ENCODE results near the gene ABCA7.

ABCA7 gene

DNA sequence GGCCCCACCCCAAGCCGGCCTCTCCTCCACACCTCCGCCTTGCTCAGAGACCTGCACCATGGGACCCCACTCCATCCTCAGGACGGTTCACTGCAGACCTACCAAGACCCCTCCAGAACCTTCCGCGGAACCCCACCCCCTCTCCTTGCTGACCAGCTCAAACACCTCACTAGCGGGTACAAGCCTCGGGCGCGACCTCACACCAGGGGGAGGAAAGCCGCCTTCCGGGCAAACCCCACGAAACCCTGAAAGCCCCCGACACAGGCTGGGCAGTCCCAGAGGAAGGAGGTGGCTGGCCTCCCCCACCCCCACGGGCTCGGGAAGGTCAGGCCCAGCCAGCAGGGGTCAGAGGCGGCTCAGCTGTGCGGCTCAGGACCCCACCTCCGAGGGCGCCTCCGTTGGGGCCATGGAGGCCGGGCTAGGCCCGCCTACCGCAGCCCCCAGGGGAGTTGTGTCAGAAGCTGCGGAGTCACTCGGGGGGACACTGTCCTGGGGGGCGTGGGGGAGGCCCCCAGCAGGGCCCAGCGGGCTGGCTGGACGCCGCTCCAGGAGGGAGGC is 29.8 kb upstream of the ABCA7 start:
- Histone ChIP-seq H3K27me3 (no peaks in the 10 kb centered on the region), H3K36me3 (peaks cover 41 to 75% (median 67%) of the 10 kb centered on the region in 3 donors), H3K9me3 (no peaks in the 10 kb centered on the region), H3K4me1 (peaks cover 0 to 2% (median 0%) of the 10 kb centered on the region in 4 donors), H3K27ac (no peak overlapping the region), H3K4me3 (no peak overlapping the region)
- TF ChIP-seq, protein P1, sequence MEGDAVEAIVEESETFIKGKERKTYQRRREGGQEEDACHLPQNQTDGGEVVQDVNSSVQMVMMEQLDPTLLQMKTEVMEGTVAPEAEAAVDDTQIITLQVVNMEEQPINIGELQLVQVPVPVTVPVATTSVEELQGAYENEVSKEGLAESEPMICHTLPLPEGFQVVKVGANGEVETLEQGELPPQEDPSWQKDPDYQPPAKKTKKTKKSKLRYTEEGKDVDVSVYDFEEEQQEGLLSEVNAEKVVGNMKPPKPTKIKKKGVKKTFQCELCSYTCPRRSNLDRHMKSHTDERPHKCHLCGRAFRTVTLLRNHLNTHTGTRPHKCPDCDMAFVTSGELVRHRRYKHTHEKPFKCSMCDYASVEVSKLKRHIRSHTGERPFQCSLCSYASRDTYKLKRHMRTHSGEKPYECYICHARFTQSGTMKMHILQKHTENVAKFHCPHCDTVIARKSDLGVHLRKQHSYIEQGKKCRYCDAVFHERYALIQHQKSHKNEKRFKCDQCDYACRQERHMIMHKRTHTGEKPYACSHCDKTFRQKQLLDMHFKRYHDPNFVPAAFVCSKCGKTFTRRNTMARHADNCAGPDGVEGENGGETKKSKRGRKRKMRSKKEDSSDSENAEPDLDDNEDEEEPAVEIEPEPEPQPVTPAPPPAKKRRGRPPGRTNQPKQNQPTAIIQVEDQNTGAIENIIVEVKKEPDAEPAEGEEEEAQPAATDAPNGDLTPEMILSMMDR (IDR thresholded peaks at IDR 0.05) = no peak
- DNase-seq = no peak
- intact Hi-C loops (cut with DNase I; ENCODE audit: low total_unique reads) = loop anchor here (10.0 kb wide), 1 partner anchor 165 kb away; the partner anchor contains the start of gene SBNO2

DNA sequence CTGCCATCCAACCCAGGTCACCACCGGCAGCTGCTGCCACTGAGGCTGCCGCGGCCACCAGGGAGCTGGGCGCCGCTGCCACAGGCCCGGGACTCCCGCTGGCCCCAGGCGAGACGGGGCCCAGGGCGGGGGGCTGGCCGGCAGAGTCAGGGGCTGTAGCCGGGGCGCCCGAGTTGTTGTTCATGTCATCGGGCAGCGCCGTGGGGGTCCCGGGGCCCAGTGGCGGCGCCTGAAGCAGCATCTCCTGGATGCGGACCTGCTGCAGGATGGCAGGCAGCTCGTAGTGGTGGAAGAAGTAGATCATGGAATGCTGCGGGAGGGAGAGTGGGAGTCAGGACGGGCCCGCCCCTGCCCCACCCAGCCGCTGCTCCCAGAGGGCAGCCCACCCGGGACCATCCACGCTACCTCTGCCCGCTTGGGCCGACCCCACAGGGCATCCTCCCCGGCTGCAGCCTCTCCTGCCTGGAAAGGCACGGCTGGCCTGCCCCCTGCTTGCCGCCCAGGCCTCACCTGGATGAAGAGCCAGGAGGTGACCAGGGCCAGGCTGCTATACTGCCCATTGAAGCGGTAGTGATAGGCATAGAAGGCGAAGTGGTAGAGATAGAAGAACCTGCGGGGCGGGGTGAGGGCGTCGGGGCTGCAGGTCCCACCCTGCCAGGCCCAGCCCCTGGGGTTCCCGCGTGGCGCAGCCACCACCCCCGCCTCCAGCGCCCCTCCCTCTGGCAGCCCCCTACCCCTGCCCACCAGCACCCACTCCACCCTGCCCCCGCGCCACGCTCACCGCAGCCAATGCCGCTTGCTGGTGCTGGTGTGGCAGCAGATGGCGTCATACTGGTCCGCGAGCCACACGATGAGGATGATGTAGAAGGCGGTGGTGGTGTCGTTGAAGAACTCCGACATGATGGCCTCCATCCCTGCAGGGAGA is 29.1 kb upstream of the ABCA7 start:
- H3K4me3 ChIP-seq = no peak overlapping the region
- no peak for DNase-seq
- peaks cover 0 to 9% (median 6%) of the 10 kb centered on the region in 4 donors for H3K4me1 ChIP-seq
- TF ChIP-seq, protein P1 (IDR thresholded peaks at IDR 0.05) = no peak
- intact Hi-C loops (cut with DNase I; ENCODE audit: low total_unique reads) = loop anchor here (10.0 kb wide), 1 partner anchor 164 kb away; the partner anchor contains the start of gene SBNO2
- no peaks in the 10 kb centered on the region for H3K27me3 ChIP-seq
- no peaks in the 10 kb centered on the region for H3K9me3 ChIP-seq
- no peak overlapping the region for H3K27ac ChIP-seq
- peaks cover 41 to 76% (median 69%) of the 10 kb centered on the region in 3 donors for H3K36me3 ChIP-seq

DNA sequence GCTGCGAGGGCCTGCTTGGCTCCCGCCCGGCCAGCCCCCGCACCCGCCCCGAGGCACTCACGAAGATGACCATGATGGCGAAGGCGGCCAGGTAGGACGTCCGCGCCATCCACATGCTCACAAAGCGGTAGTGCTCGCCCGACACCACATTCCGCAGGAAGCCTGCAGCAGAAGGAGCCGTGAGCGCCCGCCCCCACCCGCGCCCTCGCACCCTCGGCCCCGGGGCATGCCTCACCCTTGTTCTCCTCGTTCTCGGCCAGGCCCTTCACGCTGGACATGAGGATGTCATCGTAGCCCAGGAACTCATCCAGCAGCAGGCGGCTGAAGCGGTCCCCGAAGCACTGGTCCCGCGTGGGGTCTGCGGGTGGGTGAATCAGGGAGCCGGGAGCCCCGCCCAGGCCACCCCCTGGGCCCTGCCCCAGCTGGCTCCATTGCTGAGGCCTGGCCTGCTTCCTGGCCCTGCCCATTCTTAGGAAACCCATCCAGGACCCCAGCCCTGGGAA is 28.0 kb upstream of the ABCA7 start:
- Histone ChIP-seq H3K4me1 (peaks cover under 1 to 19% (median 15%) of the 10 kb centered on the region in 4 donors), H3K27me3 (no peaks in the 10 kb centered on the region), H3K4me3 (no peak overlapping the region), H3K36me3 (peaks cover 41 to 76% (median 69%) of the 10 kb centered on the region in 3 donors), H3K27ac (no peak overlapping the region), H3K9me3 (no peaks in the 10 kb centered on the region)
- no peak for DNase-seq
- TF ChIP-seq, protein P1 (IDR thresholded peaks at IDR 0.05) = no peak
- intact Hi-C loops (cut with DNase I; ENCODE audit: low total_unique reads) = loop anchor here (10.0 kb wide), 1 partner anchor 163 kb away; the partner anchor contains the start of gene SBNO2

DNA sequence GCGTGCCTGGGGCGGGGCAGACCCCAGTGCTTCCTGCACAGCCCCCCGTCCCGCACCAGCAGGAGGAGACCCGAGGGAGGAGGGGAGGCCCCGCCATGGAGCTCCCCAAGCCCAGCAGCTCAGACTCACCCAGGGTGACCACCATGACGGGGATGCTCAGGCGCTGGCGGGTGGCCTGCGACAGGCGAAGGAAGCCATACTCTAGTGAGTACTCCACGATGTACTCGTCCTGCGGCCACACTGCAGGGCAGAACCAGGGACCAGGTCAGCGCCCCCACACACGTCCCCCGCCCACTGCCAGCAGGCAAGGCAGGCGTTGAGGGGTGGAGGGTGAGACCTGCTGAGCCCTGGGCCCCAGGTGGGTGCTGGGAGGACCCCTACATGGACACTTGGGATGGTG is 27.6 kb upstream of the ABCA7 start:
- no peaks in the 10 kb centered on the region for H3K9me3 ChIP-seq
- H3K36me3 ChIP-seq = peaks cover 41 to 76% (median 69%) of the 10 kb centered on the region in 3 donors
- TF ChIP-seq, protein P1 (IDR thresholded peaks at IDR 0.05) = no peak
- H3K4me1 ChIP-seq = peaks cover 4 to 23% (median 20%) of the 10 kb centered on the region in 4 donors
- no peaks in the 10 kb centered on the region for H3K27me3 ChIP-seq
- no peak for DNase-seq
- H3K27ac ChIP-seq = no peak overlapping the region
- no peak overlapping the region for H3K4me3 ChIP-seq
- intact Hi-C loops (cut with DNase I; ENCODE audit: low total_unique reads) = loop anchor here (10.0 kb wide), 1 partner anchor 162 kb away; the partner anchor contains the start of gene SBNO2

DNA sequence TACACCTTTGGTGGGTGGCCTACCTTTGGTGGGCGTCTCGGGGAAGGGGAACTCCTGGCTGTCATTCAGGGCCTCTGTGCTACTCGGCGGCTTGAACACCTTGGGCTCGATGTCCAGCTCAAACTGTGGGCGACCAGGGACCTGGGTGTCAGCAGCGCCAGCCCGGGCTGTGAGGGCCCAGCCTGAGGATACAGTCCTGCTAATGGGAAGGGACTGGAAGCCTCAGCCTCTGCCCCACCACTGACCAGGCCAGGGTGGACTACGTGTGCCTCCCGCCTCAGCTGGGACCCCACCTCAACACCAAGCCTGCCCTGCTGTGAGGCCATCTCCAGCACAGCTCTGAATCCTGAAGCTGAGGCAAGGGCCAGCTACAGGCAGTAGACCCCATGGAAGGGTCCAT is 26.7 kb upstream of the ABCA7 start:
- Histone ChIP-seq H3K9me3 (no peaks in the 10 kb centered on the region), H3K4me3 (no peak overlapping the region), H3K27ac (no peak overlapping the region), H3K36me3 (peaks cover 41 to 72% (median 69%) of the 10 kb centered on the region in 3 donors), H3K27me3 (no peaks in the 10 kb centered on the region), H3K4me1 (peaks cover 4 to 32% (median 29%) of the 10 kb centered on the region in 4 donors)
- TF ChIP-seq, protein P1 (IDR thresholded peaks at IDR 0.05) = no peak
- intact Hi-C loops (cut with DNase I; ENCODE audit: low total_unique reads) = loop anchor here (10.0 kb wide), 1 partner anchor 162 kb away; the partner anchor contains the start of gene SBNO2
- DNase-seq = no peak

All from tibial artery (tissue), 4 donors.